T-helper 1 cell (primary cell): ENCODE measurements around the gene TMEM132A.
A peak's percentile ranks its signal among the peaks of the same experiment; 100 is the strongest.
"Not testable (repeated sequence)": the region's sequence is repeated elsewhere in the genome, so short reads cannot be mapped to it uniquely, and the experiment has no call there.

Source experiments
- DNase-seq, 5 donors: peaks; one replicate each; pipeline ENCODE4 v3.0.0-alpha.2; 2012 to 2020

Gene TMEM132A

GRCh38 chr11:60906132-60906972 is 17.9 kb upstream of the TMEM132A start, which contains the start of gene PRPF19:
Gene PRPF19 (minus strand): TSS chr11:60906585. CDS start chr11:60906382, 203 bp downstream.
- peak; percentile 94 to 99 (median 98) for DNase-seq

GRCh38 chr11:60908803-60909202 is 15.5 kb upstream of the TMEM132A start:
- no peak for DNase-seq

DNA sequence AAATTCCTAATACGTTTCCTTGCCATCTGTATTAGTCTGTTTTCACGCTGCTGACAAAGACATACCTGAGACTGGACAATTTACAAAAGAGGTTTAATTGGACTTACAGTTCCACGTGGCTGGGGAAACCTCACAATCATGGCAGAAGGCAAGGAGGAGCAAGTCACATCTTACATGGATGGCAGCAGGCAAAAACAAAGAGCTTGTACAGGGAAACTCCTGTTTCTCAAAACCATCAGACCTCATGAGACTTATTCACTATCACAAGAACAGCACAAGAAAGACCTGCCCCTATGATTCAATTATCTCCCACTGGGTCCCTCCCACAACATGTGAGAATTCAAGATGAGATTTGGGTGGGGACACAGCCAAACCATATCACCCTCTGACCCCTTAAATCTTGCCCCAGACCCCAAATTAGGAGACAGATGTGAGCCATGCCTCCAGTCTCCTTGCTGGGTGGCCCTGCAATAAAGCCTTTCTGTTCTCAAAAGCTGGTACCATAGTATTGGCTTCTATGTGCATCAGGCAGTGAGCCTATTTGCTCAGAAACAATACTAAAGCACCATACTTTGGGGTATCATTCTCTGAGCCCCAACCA is 14.5 kb upstream of the TMEM132A start:
- DNase-seq, result not testable (repeated sequence)

GRCh38 chr11:60910281-60910687 is 14.0 kb upstream of the TMEM132A start:
- DNase-seq, result no peak

- DNase-seq, result no peak
Observed at GRCh38 chr11:60910711-60911380, 13.4 kb upstream of the TMEM132A start.

GRCh38 chr11:60912223-60912850 is 11.9 kb upstream of the TMEM132A start:
- peak in 1 of 5 donors; percentile 29 for DNase-seq

DNA sequence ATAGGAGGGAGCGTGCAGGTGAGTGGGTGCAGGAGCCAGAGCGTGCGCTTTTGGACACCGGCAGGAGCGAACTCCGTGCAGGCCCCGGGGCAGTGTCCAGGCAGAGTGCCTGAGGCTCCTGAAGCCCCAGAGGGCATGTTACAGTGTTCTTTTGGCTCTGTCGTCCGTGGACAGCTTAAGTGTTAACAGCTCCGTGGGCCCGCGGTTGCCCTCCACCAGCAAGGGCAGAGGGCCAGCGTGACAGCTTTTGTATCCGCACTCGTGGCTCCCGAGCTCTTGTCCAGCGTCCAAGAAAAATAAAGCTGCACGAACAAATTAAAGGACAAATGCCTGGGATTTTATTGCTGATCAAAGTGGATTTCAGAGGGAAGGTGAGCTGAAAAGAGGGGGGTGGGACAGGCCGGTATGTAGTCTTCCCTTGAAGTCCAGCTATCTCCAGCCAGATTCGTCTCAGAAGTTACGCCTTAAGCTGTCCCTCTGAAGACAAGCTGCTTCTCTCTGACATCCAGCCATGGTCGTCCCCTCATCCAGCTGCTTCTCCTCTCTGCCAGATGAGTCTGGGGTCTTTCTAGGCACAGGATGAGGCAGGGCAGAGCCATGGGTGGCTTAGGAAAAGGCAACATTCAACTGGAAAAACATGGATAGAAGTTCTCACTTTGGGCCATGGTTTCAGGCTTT is 11.3 kb upstream of the TMEM132A start:
- no peak for DNase-seq

DNA sequence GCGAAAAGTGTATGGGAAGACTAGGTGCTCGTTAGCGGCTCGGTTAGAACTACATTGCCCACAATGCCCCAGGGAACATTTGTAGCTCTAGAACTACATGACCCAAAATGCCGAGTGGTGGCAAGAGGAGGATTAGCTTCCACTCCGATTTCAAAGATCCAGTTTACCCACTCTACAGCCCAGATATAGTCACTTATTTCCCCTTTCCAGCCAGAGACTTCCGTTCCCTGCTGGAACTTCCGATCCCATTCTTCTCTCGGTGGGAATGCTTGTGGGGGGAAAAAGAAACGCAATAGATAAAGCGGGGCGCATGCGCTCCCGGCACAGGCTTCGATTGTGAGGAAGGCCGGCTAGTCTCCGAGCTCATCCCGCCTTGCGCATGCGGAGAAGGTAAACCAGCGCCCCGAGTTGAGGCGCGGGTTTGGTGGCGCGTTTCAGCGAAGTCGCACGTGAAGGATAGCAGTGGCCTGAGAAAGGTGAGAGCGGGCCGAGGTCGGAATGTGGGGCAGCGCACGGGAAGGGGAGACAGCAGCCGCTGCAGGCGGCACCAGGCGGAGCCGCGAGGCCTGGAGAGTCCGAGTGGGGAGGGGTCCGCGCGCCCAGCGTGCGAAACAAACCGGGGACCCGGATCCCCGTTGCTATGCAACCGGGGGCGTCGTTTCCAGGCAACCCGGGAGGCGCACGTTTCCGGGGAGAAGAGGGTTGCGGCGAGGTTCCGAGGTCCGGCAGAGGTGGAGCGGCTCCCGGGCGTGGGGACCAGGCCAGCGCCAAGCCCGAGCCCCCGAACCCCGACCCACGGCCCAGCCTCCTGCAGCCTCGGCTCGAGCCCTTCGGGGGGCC is 10.2 kb upstream of the TMEM132A start, which contains the start of gene TMEM109:
Gene TMEM109 (plus strand): TSS at position 366 of the 840 bp plus-strand sequence. CDS start 5,536 bp downstream, outside the sequence.
- DNase-seq, result peak; percentile 75 to 91 (median 83)

DNA sequence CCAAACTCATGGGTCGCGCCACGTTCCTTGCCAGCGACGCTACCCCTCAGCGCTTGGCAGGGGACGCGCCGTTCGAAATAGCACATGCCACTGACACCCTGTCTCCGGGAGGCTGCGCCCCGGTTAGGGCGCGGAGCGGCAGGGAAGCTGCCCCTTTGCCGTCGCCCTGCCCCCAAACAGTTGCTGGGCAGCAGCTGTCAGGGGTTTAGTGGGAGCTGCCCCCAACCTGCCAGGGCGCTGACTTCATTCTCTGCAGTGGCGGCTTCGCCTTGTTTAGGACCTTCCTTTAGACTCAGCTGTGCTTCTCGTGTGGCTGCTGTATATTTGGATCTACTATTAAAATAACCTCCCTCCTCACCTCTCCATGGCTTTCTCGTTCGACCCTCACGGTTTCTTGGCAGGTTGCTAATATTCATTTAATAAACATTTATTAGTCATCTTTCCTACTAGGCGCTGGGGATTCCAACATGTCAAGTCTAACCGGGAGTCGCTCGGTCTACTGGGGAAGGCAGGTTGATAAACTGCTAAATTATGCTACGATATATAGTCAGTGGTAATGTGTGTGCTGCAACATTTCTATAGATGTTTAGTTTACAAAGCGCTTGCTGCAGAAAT is 9.5 kb upstream of the TMEM132A start:
- DNase-seq, result peak in 3 of 5 donors; percentile 15 to 38 (median 26)

GRCh38 chr11:60915248-60915914 is 8.9 kb upstream of the TMEM132A start:
- peak; percentile 35 to 87 (median 54) for DNase-seq

- DNase-seq, result no peak
Observed at GRCh38 chr11:60916669-60917206, 7.5 kb upstream of the TMEM132A start.

DNA sequence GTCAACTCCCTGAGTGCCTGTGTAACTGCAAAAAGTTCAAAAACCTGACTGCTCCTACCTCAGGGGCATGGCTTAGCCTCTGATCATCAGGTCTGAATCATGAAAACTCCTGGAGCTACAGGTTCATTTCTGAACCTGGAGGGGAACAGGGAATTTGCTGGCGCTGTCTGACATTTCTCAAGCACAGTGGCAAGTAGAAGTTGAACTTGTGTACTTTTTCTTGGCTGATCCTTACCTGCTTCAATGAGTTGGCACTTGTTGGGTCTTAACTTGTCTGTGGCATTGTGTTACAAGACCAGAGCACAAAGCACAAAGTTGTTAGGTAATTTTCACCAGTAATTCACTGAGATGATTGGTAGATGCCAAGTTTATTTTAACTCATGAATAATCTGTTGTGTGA is 7.0 kb upstream of the TMEM132A start:
- no peak for DNase-seq

DNA sequence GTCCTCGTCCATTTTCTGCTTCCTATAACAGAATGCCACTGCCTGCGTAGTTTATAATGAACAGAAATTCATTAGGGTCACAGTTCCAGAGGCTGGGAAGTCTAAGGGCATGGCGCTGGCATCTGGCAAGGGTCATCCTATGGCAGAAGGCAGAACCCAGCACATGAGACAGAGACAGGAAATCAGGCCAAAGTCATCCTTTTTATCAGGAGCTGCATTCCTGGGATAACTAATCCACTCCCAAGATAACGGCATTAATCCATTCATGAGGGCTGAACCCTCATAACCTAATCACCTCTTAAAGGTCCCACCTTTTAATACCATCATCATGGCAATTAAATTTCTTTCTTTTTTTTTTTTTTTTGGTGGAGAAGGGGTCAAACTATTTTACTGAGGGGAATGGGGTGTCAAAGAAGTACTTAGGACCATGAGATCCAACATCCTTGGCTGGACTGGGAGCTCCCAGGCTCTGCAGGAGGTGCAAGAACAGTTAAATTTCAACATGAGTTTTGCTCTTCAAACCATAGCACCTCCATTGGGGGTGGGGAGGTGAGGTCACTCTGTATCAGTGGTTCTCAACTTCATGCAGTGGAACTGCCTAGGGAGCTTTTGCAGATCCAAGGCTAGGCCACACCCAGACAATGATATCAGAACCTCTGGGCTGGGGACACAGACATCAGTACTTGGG is 5.9 kb upstream of the TMEM132A start:
- no peak for DNase-seq

GRCh38 chr11:60918939-60919265 is 5.4 kb upstream of the TMEM132A start:
- DNase-seq, result no peak

DNA sequence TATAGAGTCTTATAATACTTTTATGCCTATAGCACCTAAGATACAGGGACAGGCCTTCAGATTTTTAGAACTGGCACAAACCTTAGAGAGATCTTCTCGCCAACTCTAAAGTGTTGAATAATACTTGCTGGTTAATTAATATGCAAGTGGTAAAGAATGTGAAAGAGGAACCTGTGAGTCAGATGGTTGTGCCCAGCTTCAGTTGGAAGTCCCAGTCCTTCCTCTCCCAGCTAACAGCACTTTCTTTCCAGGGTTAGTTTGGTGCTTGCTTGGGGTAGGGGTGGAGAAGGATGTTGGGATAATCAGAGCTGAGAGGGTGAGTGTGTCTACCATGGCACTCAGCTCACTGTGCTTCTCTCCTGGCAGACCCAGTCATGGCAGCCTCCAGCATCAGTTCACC is 4.9 kb upstream of the TMEM132A start:
- DNase-seq, result no peak

GRCh38 chr11:60919956-60920355 is 4.3 kb upstream of the TMEM132A start:
- DNase-seq, result no peak

DNA sequence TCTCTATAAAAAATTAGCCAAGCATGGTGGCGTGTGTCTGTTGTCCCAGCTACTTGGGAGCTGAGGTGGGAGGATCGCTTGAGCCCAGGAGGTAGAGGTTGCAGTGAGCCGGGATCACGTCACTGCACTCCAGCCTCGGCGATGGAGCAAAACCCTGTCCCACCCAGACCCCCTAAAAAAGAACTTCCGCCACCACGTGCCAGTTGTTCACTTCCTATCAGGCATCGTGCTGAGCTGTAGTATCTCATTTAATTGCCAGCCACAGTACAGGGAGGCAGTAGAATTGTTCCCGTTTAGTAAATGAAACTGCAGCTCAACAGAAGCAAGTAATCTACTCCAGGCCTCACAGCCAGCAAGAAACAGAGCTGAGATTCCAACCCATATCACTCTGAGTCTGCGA is 3.0 kb upstream of the TMEM132A start:
- DNase-seq, result no peak

DNA sequence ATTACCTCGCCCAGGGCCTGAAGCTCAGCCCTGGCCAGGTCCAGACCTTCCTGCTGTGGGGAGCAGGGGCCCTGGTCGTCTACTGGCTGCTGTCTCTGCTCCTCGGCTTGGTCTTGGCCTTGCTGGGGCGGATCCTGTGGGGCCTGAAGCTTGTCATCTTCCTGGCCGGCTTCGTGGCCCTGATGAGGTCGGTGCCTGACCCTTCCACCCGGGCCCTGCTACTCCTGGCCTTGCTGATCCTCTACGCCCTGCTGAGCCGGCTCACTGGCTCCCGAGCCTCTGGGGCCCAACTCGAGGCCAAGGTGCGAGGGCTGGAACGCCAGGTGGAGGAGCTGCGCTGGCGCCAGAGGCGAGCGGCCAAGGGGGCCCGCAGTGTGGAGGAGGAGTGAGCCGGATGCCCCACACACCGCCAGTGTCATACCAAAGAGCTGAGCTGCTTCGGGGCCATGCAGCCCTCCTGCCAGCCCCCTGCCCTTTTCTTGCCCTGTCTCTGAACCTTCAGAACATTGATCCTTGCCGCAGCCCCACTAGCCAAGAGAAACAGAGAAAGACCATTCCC is 2.4 kb upstream of the TMEM132A start:
- no peak for DNase-seq

- no peak for DNase-seq
Observed at GRCh38 chr11:60922906-60923305, 1.4 kb upstream of the TMEM132A start.
